Endothelial cell of umbilical vein (primary cell): Measurements from ENCODE around the gene TMEM132A. TPM values are rescaled to one million over a fixed set of nuclear protein-coding genes. Genes with fewer than 3 reads are reported as not detected.

Experiments
- BruUV-seq: library from RNA; stranded (reverse); fragments of 400-500 nt; replicated peaks from 2 replicates; lab custom pipeline; 2021; lab: Mats Ljungman, UMichigan
- CTCF ChIA-PET: fragments of 300-600, 350-600 bp; sonication (Branson Sonifier 250); formaldehyde crosslinking; loops from one replicate; lab custom pipeline; 2021; ENCODE audit warnings: antibody characterized with exemption, inconsistent platforms; lab: Charles Lee
- POLR2A ChIA-PET: fragments of 300-600, 350-600 bp; sonication (Branson Sonifier 250); formaldehyde crosslinking; loops from one replicate; lab custom pipeline; 2021; ENCODE audit warnings: antibody characterized with exemption, inconsistent platforms; lab: Charles Lee
- DNase-seq: peaks from one replicate; pipeline ENCODE4 v3.0.0-alpha.2; 2011; ENCODE audit warnings: low read depth, low spot score
- FAIRE-seq: peaks from 2 replicates; lab custom pipeline; 2011; peaks lifted over from hg19 to GRCh38; lab: Jason Lieb, UNC
- H2AFZ ChIP-seq: 2 replicates; pipeline ENCODE4 v1.6.0; 2012; ENCODE audit warnings: low read depth, low read length, control low read depth, inconsistent platforms
- H3K27ac ChIP-seq: 2 replicates; pipeline ENCODE4 v1.5.1; 2011; ENCODE audit warnings: low read depth, mild to moderate bottlenecking, control low read depth, low read length, moderate library complexity; ENCODE audit not compliant: insufficient read depth
- H3K27me3 ChIP-seq, 2 experiments: 2 replicates each; pipeline versions ENCODE4 v1.6.0 to v1.6.1; 2011; ENCODE audit warnings: low read length in 2 of 2, mixed read lengths in 1 of 2; ENCODE audit not compliant: control insufficient read depth in 2 of 2, insufficient read depth in 2 of 2
- H3K36me3 ChIP-seq, 2 experiments: 2 replicates in 1 of 2; 3 replicates in 1 of 2; pipeline ENCODE4 v1.5.1; 2011; ENCODE audit warnings: low read length in 2 of 2, mild to moderate bottlenecking in 1 of 2, moderate library complexity in 1 of 2; ENCODE audit not compliant: control insufficient read depth in 2 of 2, insufficient read depth in 2 of 2; ENCODE audit errors: extremely low read depth in 1 of 2
- H3K4me1 ChIP-seq: 3 replicates; pipeline ENCODE4 v1.5.1; 2011; ENCODE audit warnings: mild to moderate bottlenecking, low read length; ENCODE audit not compliant: control insufficient read depth, insufficient read depth; ENCODE audit errors: extremely low read depth
- H3K4me2 ChIP-seq: 2 replicates; pipeline ENCODE4 v1.6.1; 2011; ENCODE audit warnings: low read length, control low read depth, mixed read lengths; ENCODE audit not compliant: insufficient read depth
- H3K4me3 ChIP-seq, 3 experiments: fragments of 200-600 bp in 1 of 3; sonication (generic), shearing (Covaris generic) in 1 of 3; replicated peaks in 1 of 3; 2 replicates each; pipeline ENCODE4 v1.5.1; 2011 to 2016; ENCODE audit warnings: control low read depth in 3 of 3, low read length in 3 of 3, mild to moderate bottlenecking in 2 of 3, inconsistent platforms in 1 of 3, low read depth in 1 of 3, moderate library complexity in 1 of 3; ENCODE audit not compliant: insufficient read depth in 1 of 3
- H3K79me2 ChIP-seq: 2 replicates; pipeline ENCODE4 v1.6.0; 2012; ENCODE audit warnings: low read length, inconsistent platforms; ENCODE audit not compliant: control insufficient read depth, insufficient read depth
- H3K9ac ChIP-seq: replicated peaks from 2 replicates; pipeline ENCODE3; 2011; ENCODE audit warnings: low read length, control low read depth; ENCODE audit not compliant: insufficient read depth; ENCODE audit errors: extremely low read depth
- H3K9me1 ChIP-seq: replicated peaks from 3 replicates; pipeline ENCODE4 v1.6.0; 2011; ENCODE audit warnings: mild to moderate bottlenecking, low read length; ENCODE audit not compliant: control insufficient read depth, insufficient read depth; ENCODE audit errors: extremely low read depth
- H3K9me3 ChIP-seq: replicated peaks from 2 replicates; pipeline ENCODE4 v1.5.1; 2012; ENCODE audit warnings: low read length, inconsistent platforms; ENCODE audit not compliant: control insufficient read depth, insufficient read depth
- H4K20me1 ChIP-seq: replicated peaks from 2 replicates; pipeline ENCODE3; 2011; ENCODE audit warnings: mild to moderate bottlenecking, low read length; ENCODE audit not compliant: control insufficient read depth, insufficient read depth; ENCODE audit errors: extremely low read depth
- EZH2 ChIP-seq: IDR thresholded peaks from 2 replicates; pipeline ENCODE4 v1.6.1; 2012; ENCODE audit warnings: borderline replicate concordance, low read depth, mild to moderate bottlenecking, moderate library complexity, low read length, inconsistent platforms; ENCODE audit not compliant: severe bottlenecking
- FOS ChIP-seq: IDR thresholded peaks from 2 replicates; pipeline ENCODE4 v1.6.1; 2011; ENCODE audit warnings: mild to moderate bottlenecking, low read length, moderate library complexity, borderline replicate concordance; ENCODE audit not compliant: insufficient read depth
- GATA2 ChIP-seq: IDR thresholded peaks from 2 replicates; pipeline ENCODE4 v1.7.0; 2011; ENCODE audit warnings: low read depth, mild to moderate bottlenecking, moderate library complexity, mixed read lengths, low read length; ENCODE audit not compliant: insufficient read length, insufficient read depth
- JUN ChIP-seq: IDR thresholded peaks from 2 replicates; pipeline ENCODE4 v1.6.1; 2011; ENCODE audit warnings: borderline replicate concordance, low read depth; ENCODE audit not compliant: insufficient read length, insufficient read depth
- MYC ChIP-seq: IDR thresholded peaks from one replicate; pipeline ENCODE4 v1.6.1; 2011; ENCODE audit warnings: mild to moderate bottlenecking, low read depth, low read length
- POLR2A ChIP-seq: IDR thresholded peaks from 2 replicates; pipeline ENCODE4 v1.6.1; 2012; ENCODE audit warnings: low read depth, mild to moderate bottlenecking, control low read depth, low read length
- POLR2AphosphoS5 ChIP-seq: IDR thresholded peaks from 2 replicates; pipeline ENCODE4 v1.6.1; 2012; ENCODE audit warnings: low read depth, mild to moderate bottlenecking, control low read depth, low read length, moderate library complexity; ENCODE audit not compliant: insufficient read depth
- dilution Hi-C: fragments of 300-500 bp; cut with MboI; formaldehyde crosslinking; loops from one replicate; pipeline ENCODE4 v1.15.0; 2019; ENCODE audit warnings: low sequenced_read_pairs; ENCODE audit not compliant: extremely low pct_ligation_motif_present
- intact Hi-C: fragments of 100-400 bp; cut with micrococcal nuclease; formaldehyde crosslinking; loops from one replicate; pipeline ENCODE4 v1.10.0; 2022
- polyA plus RNA-seq, 4 experiments: library from polyadenylated mRNA; depleted of rRNA in 3 of 4; stranded (reverse) in 3 of 4; unstranded in 1 of 4; fragments of >200 nt; gene quantifications; 2 replicates each; pipeline versions ENCODE4 v1.2.1 to v1.2.3, GENCODE V29; 2011 to 2012; ENCODE audit warnings: missing spikeins in 1 of 4
- total RNA-seq: library from RNA; stranded (reverse); gene quantifications from 2 replicates; pipeline ENCODE4 v1.2.3, GENCODE V29; 2021
- TF ChIP-seq, protein P1 (sequence below), 2 donors: IDR thresholded peaks; 1 replicate in 1 of 2; 2 replicates in 1 of 2; pipeline ENCODE4 v1.5.1; 2011; ENCODE audit warnings: low read length in 2 of 2, mild to moderate bottlenecking in 2 of 2, moderate library complexity in 2 of 2, control low read depth in 1 of 2, inconsistent platforms in 1 of 2, low read depth in 1 of 2; ENCODE audit not compliant: insufficient read depth in 1 of 2; ENCODE audit errors: extremely low read depth in 1 of 2
- TF ChIP-seq, protein P2 (sequence below): IDR thresholded peaks from 2 replicates; pipeline ENCODE4 v1.6.1; 2011; ENCODE audit not compliant: insufficient read depth, insufficient read length

Gene TMEM132A
- total and polyA plus RNA-seq, 2 donors (not counting 3 experiments of a cell fraction or from before 2014, with no cell fraction given): 74.3 to 106 TPM

DNA sequence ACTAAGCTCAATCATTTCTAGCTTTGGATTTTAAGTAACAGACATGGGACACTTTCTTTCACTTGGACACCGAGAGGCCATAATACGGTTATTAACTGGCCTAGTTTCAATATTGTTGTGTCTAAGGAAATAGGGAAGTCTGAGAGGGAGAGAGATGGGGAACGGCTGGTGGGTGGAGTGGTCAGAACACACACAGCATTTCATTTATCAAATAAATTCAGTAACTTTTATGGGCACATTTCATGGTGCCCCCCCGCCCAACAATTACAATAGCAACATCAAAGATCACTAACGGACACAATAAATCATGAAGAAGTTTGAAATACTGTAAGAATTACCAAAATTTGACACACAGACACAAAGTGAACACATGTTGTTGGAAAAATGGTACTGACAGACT, 28.6 kb upstream of the TMEM132A start:
- ChIA-PET CTCF (interaction anchor here (0.6 to 13.1 kb wide), 4 partner anchors 8 to 120 kb away, joined by 3 to 300 read pairs (median 4); no protein-coding TSS in a partner anchor), POLR2A (no interaction called here)
- intact Hi-C loops (no loop called here), dilution Hi-C loops (no loop called here)
- no peak overlapping the region for H3K4me2 ChIP-seq
- BruUV-seq: no TSS peak
- no peak overlapping the region for H2AFZ ChIP-seq
- H3K9me1 ChIP-seq: no peaks in the 10 kb centered on the region
- no peaks in the 10 kb centered on the region for H3K79me2 ChIP-seq
- FAIRE-seq (no peak), DNase-seq (no peak)
- no peaks in the 10 kb centered on the region for H4K20me1 ChIP-seq
- H3K9ac ChIP-seq: no peak overlapping the region
- no peaks in the 10 kb centered on the region for H3K27me3 ChIP-seq
- no peak overlapping the region for H3K4me3 ChIP-seq
- H3K27ac ChIP-seq: no peak overlapping the region
- peaks cover 14% of the 10 kb centered on the region for H3K4me1 ChIP-seq
- TF ChIP-seq POLR2AphosphoS5 (no peak), JUN (no peak), POLR2A (no peak), FOS (no peak), MYC (no peak), EZH2 (no peak), GATA2 (no peak)
- TF ChIP-seq, protein P1, sequence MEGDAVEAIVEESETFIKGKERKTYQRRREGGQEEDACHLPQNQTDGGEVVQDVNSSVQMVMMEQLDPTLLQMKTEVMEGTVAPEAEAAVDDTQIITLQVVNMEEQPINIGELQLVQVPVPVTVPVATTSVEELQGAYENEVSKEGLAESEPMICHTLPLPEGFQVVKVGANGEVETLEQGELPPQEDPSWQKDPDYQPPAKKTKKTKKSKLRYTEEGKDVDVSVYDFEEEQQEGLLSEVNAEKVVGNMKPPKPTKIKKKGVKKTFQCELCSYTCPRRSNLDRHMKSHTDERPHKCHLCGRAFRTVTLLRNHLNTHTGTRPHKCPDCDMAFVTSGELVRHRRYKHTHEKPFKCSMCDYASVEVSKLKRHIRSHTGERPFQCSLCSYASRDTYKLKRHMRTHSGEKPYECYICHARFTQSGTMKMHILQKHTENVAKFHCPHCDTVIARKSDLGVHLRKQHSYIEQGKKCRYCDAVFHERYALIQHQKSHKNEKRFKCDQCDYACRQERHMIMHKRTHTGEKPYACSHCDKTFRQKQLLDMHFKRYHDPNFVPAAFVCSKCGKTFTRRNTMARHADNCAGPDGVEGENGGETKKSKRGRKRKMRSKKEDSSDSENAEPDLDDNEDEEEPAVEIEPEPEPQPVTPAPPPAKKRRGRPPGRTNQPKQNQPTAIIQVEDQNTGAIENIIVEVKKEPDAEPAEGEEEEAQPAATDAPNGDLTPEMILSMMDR (IDR thresholded peaks at IDR 0.05; ENCODE audit: extremely low read depth in 1 of 2, insufficient read depth in 1 of 2, low read depth in 1 of 2, low read length in 2 of 2): no peak
- TF ChIP-seq, protein P2, sequence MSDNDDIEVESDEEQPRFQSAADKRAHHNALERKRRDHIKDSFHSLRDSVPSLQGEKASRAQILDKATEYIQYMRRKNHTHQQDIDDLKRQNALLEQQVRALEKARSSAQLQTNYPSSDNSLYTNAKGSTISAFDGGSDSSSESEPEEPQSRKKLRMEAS: no peak
- H3K36me3 ChIP-seq: peaks cover 29 to 31% of the 10 kb centered on the region in 2 experiments
- no peaks in the 10 kb centered on the region for H3K9me3 ChIP-seq
